GM21786 (cell line): ENCODE data around the gene APOH.

Experiments used
- ATAC-seq: cut with Tn5 transposase; IDR thresholded peaks from one replicate; pipeline ENCODE4 v1.9.1; 2021; ENCODE audit not compliant: unreplicated experiment

APOH gene

GRCh38 chr17:66198242-66198641, 31.0 kb downstream of the APOH start:
- no peak for ATAC-seq

GRCh38 chr17:66192378-66192687, 36.9 kb downstream of the APOH start:
- ATAC-seq = no peak

GRCh38 chr17:66191593-66192377, 37.4 kb downstream of the APOH start, which contains the start of gene CEP112:
TSS of gene CEP112 (minus strand) at chr17:66192133.
- no peak for ATAC-seq

GRCh38 chr17:66190738-66191592, 38.2 kb downstream of the APOH start:
- ATAC-seq = no peak

- no peak for ATAC-seq
Measured at GRCh38 chr17:66187718-66188117, 41.5 kb downstream of the APOH start.

GRCh38 chr17:66185862-66186261, 43.4 kb downstream of the APOH start:
- no peak for ATAC-seq

GRCh38 chr17:66184392-66184791, 44.8 kb downstream of the APOH start:
- no peak for ATAC-seq

- no peak for ATAC-seq
Measured at GRCh38 chr17:66183529-66183928, 45.7 kb downstream of the APOH start.

- no peak for ATAC-seq
Measured at GRCh38 chr17:66178642-66179041, 50.6 kb downstream of the APOH start.

GRCh38 chr17:66177048-66177447, 52.2 kb downstream of the APOH start:
- no peak for ATAC-seq

- ATAC-seq = no peak
Measured at GRCh38 chr17:66175892-66176291, 53.3 kb downstream of the APOH start.

GRCh38 chr17:66172691-66173223, 56.5 kb downstream of the APOH start:
- no peak for ATAC-seq

- ATAC-seq = no peak
Measured at GRCh38 chr17:66172144-66172543, 57.1 kb downstream of the APOH start.

GRCh38 chr17:66171692-66172091, 57.5 kb downstream of the APOH start:
- no peak for ATAC-seq

GRCh38 chr17:66171172-66171571, 58.0 kb downstream of the APOH start:
- ATAC-seq = no peak

GRCh38 chr17:66169839-66170238, 59.4 kb downstream of the APOH start:
- ATAC-seq = no peak

GRCh38 chr17:66167189-66167815, 61.9 kb downstream of the APOH start:
- ATAC-seq = no peak

GRCh38 chr17:66165537-66166123, 63.6 kb downstream of the APOH start:
- no peak for ATAC-seq
